HG02759 (cell line): ENCODE data around the gene CEP85.

ENCODE experiments used
- ATAC-seq: cut with Tn5 transposase; IDR thresholded peaks from one replicate; pipeline ENCODE4 v1.9.1; 2021; ENCODE audit warnings: mild to moderate bottlenecking, moderate library complexity; ENCODE audit not compliant: unreplicated experiment

Gene CEP85

DNA sequence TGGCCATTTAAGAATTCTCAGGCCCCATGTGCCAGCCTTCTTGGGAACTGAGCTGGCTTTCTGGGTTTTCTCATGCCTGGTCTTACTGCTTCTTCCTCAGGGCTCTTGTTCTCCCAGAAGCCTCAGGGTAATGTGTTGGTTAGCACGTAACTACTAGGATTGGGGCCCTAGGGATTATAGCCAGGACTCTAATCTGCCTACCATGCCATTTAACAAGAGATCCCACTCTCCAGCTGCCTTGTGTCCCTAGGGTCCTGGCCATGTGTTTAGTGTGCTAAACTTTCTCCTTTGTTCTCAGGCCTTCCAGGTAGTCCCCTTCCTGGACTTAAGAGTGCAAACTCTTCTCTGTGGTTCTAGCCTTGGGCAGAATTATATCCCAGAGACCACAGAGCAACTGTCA is 43.7 kb downstream of the CEP85 start:
- ATAC-seq = no peak

GRCh38 chr1:26278303-26278702 is 44.3 kb downstream of the CEP85 start:
- no peak for ATAC-seq

DNA sequence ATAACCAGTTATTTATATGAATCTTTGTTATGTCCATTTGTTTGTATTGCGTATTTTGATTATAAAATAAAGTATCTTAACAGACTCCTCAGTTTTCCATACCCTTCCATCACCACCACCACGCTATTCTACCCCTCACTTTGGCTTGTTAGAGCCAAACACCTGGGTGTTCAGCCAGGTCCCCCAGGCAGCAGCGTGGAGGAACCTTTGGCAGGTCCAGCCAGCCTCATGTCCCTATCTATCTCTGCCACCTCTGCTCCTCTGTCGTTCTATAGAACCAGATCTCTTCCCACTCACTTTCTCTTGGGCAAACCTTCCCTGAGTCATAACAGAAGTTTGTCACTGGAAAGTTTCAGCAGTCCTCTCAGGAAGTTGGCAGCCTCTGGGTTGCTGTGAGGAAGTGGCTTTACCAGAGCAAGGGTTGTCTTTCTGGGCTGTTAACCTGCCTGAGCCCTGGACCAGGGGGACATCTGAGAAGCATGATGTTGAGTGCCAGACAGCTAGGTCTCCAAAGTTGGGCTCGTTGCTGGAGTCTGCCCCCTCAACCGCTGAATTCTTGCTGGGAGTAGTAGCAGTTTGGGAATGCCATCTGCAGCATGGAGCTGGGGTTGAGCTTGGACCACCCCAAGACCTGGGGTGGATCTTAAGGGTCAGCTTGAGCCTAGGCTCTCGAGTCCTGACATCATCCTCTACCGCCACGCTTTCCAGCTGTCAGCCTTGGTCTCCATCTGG is 44.9 kb downstream of the CEP85 start:
- no peak for ATAC-seq

GRCh38 chr1:26279456-26280332 is 45.7 kb downstream of the CEP85 start, which contains the start of gene SH3BGRL3:
SH3BGRL3 (plus strand) TSS chr1:26280086; CDS start chr1:26280156, 70 bp downstream.
- peak; percentile 70 for ATAC-seq

DNA sequence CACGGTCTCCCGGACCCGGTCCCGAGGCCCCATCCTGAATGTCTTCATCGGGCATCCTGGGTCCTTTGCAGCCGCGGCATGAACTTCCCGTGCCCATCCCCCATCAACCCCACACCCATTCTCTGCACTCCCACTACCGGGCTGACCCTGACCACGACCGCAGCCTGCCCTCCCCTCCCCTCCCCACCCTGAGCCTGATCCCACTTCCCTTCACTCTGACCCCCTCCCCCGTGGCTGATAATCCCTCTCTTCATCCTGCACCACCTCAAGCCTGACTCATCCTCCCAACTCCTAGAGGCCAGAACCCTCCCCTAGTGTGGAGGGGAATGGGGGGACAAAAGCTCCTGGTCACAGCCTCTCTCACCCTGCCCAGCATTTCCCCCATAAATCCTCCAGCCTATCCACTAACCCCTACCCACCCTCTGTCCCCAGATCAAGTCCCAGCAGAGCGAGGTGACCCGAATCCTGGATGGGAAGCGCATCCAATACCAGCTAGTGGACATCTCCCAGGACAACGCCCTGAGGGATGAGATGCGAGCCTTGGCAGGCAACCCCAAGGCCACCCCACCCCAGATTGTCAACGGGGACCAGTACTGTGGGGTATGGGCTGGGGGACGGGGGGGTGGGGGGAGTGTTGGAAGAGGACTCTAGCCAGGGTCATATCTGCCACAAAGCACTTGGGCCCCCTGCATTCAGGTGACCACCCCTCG is 46.5 kb downstream of the CEP85 start:
- no peak for ATAC-seq

GRCh38 chr1:26281091-26281958 is 47.3 kb downstream of the CEP85 start:
- no peak for ATAC-seq

GRCh38 chr1:26281971-26282370 is 48.0 kb downstream of the CEP85 start:
- ATAC-seq = no peak

GRCh38 chr1:26282401-26282918 is 48.5 kb downstream of the CEP85 start:
- no peak for ATAC-seq

DNA sequence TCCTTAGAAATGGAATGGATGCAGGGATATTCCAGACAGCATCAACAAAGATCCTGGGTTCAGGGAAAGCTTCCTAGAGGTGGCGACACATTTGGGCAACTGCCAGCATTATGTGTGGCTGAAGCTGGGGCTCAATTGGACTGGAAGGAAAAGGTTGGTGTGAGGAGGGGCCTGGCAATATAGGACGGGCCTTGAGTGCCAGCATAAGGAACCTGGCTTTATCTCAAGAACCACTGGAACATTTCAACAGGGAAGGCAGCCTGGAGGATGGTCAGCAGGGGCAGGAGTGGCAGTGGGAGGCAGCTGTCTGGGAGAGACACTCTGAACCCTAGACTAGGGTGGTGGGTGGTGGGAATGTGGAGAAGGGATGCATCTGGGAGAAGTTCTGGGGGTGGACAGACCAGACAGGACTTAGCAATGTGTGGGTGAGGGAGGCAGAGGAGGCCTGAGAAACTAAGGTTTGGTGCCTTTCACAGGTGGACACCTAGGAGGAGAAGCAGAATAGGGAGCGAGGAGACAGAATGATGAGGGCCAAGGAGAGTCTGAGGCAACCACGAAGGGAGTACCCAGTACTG is 49.4 kb downstream of the CEP85 start:
- no peak for ATAC-seq

DNA sequence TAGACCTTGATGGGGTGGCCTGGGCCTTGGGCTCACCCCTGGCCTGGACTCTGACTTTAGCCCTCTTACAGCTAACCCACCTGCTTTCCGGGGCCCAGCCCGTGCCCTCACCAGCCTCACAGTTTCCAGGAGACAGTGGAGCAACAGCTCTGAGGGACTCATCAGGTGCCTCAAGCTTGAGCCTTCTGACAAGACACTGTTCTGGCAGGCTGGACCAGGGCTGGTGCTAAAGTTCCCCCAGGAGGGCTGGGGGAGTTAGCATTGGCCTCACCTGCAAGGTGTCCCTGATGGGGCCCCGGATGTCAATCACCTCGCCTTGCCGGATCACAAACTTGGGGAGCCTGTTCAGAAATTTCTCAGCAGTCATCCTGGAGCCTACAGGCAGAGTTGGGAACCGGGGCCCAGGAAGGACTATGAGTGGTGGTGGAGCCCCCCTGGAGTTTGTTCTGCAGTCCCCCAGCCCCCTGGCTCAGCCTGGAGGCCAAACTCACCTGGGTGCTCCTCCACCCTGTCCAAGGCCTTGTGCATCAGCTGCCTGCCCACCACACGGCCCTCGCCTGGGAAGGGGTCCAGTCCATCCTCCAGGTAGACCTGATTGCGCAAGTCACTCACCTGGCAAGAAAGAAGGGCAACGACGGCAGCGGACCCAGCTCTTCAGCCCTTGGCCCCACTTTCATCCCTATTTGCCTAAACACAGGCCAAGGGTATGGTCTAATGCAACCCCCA is 50.0 kb downstream of the CEP85 start:
- no peak for ATAC-seq

- ATAC-seq = peak; percentile 33
Measured at GRCh38 chr1:26284597-26285347, 50.8 kb downstream of the CEP85 start.

GRCh38 chr1:26285366-26286063 is 51.5 kb downstream of the CEP85 start:
- ATAC-seq = no peak

DNA sequence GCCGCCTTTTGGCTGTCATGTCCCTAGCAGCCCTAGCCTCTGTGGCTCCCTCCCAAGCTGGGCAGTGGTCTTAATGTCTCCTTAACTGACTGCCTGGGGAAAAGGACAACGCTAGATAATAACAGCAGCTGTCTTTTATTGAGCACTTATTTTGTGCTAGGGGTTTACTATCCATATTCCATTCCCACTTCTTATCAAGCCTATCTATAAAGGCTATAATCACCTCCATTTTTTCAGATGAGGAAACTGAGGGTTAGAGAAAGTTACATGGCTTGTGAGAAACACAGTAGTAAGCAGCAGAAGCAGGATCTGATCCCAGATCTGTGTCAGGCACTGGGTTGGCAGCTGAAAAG is 52.0 kb downstream of the CEP85 start:
- ATAC-seq = no peak

GRCh38 chr1:26287033-26287711 is 53.2 kb downstream of the CEP85 start:
- no peak for ATAC-seq

- ATAC-seq = no peak
Measured at GRCh38 chr1:26287811-26288210, 53.8 kb downstream of the CEP85 start.

GRCh38 chr1:26288311-26288941 is 54.4 kb downstream of the CEP85 start:
- no peak for ATAC-seq
